Erythroblast (primary cell): ENCODE data around the gene NRXN3.

Experiments
- GATA1 ChIP-seq: IDR thresholded peaks from 2 replicates; pipeline ENCODE4 v1.6.1; 2011; ENCODE audit warnings: low read depth, mild to moderate bottlenecking, control low read depth, low read length, moderate library complexity
- POLR2A ChIP-seq: IDR thresholded peaks from 2 replicates; pipeline ENCODE4 v1.6.1; 2011; ENCODE audit warnings: mild to moderate bottlenecking, low read length

DNA sequence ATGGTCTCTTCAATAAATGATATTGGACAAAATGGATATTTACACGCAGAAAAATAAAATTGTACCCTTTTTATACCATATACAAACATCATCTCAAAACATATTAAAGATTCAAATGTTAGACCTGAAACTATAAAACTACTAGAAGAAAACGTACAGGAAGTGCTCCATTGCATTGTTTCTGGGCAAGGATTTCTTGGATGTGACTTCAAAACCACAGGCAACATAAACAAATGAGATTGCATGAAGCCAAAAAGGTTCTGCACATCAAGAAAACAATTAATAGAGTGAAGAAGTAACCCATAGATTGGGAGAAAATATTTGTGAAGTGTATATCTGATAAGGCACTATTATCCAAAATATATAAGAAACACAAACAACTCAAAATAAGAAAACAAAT, 812.4 kb downstream of the NRXN3 start:
- TF ChIP-seq POLR2A (no peak), GATA1 (no peak)
